ENCODE data around the gene ANGPTL2. TPM values are rescaled to one million over a fixed set of nuclear protein-coding genes. Genes with fewer than 3 reads are reported as not detected.

Gene ANGPTL2
- total RNA-seq, 1 experiment from 2014 or later, result 1.5 TPM

DNA sequence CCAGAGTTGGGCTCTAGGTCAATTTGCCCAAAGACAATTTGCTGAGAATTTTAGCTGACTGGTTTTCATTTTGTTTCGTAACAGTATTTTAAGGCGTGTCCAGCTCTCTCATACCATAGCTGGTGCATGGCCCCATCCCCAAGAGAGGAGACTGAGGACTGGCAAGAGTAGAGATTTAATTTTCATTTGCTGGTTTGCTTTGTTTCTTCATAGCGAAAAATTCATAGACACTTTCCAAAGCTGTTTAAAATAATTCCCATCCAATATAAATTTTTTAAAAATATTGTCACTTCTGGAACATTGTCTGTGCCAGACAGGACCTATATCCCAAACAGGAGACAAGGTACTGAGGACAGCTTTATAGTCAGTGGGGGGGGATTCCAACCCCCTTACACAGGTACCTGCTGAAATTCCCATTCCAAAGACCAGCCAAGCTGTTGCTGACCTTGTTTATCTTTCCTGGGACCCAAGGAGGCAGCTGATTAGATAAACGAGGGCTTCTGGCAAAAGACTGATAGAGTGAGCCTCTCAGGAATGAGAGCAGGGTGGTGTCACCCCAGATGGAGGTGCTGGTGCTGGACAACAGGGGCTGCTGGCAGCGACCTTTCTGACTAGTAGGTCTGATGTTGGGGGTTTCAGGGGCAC is 6.8 kb upstream of the ANGPTL2 start:
- in situ Hi-C loops (cut with HindIII; ENCODE audit: low pct_unique_long_range_greater_than_20kb, low sequenced_read_pairs), result no loop called here
- no peak for DNase-seq (ENCODE audit: low read depth, low spot score)

DNA sequence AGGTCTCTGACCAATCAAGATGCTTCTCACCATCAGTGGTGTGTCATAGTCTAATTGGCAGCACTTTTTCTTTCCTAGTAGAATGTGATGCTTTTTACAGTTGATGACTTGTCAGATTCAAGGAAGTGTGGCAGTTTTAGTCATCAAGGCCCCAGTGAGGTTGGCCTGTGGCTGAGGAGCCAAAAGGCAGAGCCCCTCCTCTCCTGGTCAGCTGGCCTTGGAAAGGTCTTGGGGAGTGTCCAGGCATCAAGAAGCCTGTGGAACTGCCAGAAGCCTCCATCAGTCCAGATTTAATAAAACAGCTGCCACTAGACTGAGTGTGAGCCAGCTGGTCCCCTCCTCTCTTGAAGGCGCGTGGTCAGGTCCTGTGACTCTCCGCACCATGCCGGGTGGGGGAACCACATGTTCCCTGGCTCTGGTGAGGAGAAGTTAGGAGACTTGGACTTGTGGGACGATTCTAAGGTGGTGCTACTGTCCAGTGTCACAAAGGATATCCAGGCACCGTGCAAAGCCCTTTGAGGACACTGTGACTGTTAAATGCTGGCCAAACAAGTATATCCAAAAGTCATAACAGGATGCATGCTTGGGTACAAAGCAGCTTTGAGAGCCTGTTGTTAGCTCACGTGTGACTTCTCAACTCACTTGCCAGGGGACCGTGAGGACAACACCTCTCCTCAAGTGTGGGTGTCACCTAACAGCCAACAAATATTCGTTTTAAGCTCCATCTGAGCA is 6.1 kb upstream of the ANGPTL2 start:
- in situ Hi-C loops (cut with HindIII; ENCODE audit: low pct_unique_long_range_greater_than_20kb, low sequenced_read_pairs), result no loop called here

DNA sequence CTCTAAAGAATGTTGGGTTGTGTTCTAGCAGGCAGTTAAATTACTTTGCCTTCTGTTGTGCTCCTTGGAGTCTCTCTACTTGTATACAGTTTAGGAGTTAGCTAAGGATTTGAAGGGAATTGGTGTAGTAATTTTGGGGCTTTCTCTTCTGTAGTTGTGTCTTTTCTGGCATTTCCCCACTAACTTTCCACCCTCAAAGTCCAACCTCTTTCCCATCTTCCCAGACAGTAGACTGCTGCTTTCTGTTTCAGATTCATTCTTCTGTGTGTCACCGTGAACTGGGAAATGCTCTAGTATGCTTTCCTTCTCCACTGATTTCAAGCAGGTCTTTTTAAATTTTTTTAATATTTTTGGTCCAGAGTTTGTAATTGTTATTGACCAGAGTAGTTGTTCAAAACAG is 4.5 kb upstream of the ANGPTL2 start:
- no peak for DNase-seq (ENCODE audit: low read depth, low spot score)
- in situ Hi-C loops (cut with HindIII; ENCODE audit: low pct_unique_long_range_greater_than_20kb, low sequenced_read_pairs), result no loop called here

More for the DNA sequence above, 6.1 kb upstream of the ANGPTL2 start:
- no peak for DNase-seq (ENCODE audit: low read depth, low spot score)

DNA sequence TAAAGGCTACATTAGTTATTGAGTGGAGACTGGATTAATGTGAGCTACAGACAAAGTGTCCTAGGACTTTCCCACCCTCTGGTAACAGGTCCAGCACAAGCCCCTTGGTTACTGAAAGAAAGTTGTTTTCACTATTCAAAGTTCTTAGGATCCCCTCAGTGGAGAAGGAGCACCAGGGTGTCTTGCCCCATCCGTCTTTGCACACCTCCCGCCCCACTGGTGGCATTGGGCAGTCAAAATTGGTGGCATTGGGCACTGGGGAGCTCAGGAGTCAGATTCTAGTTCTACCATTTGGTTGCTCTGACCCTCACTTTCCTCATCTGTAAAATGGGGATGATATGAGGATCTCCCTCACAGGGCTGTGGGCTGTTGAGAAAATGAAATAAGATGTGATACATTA is 2.4 kb upstream of the ANGPTL2 start:
- in situ Hi-C loops (cut with HindIII; ENCODE audit: low pct_unique_long_range_greater_than_20kb, low sequenced_read_pairs), result no loop called here
- no peak for DNase-seq (ENCODE audit: low read depth, low spot score)

DNA sequence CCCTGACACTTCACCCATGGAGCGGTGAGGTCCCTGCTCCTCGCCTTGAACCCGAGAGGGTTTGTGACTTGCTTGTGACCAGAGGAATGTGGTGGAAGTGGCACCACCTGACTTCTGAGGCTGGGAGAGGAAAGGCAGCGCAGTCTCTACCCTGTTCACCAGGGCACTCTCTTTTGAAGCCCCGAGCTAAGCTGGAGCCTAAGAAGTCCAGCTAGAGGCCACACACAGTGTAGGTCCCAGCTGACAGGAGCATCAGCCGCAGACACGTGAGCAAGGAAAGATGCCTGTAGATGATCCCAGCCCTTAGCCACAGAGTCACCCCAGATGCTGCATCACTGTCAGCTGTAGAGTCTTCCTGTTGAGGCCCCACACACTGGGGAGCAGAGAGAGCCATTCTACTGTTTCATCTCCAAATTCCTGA is 1.7 kb upstream of the ANGPTL2 start:
- no peak for DNase-seq (ENCODE audit: low read depth, low spot score)
- in situ Hi-C loops (cut with HindIII; ENCODE audit: low pct_unique_long_range_greater_than_20kb, low sequenced_read_pairs), result no loop called here

DNA sequence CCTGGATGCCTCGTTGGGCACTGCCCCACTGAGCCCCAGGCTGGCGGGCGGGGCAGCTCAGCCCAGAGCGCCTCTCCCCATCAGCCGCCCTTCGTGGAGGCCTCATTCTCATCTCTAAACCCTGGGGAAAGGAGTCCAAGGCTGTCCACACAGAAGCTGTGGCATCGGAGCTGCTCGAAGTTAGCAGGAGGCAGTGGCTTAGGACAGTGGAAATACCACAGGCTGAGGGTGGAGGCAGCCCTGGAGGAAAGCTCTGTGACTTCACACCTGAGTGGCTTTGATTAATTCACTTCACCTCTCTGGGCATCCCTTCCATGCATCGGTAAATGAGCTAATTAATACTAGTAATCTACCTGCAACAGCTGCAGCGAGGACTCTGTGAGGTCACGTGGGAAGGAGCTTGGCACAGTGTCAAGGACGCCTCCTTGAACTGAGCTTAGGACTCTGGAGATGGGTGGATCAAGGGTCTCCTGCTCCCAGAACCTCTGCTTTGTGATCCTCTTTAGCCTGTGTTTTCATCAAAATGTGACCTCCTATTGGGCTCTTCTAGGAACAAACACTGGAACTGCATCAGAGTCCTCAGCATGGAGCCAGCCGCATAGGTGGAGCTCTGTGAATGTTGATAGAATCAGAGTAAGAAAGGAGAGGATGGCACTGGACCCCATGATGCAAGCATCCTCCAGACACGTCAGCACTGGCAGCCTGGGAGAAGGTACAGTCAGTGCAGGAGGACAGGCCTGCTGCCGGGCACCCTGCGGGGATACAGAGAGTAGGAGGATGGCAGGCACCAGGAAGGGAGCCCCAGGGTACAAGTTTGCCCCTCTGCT is 842 bp upstream of the ANGPTL2 start:
- DNase-seq (ENCODE audit: low read depth, low spot score), result no peak
- in situ Hi-C loops (cut with HindIII; ENCODE audit: low pct_unique_long_range_greater_than_20kb, low sequenced_read_pairs), result no loop called here

DNA sequence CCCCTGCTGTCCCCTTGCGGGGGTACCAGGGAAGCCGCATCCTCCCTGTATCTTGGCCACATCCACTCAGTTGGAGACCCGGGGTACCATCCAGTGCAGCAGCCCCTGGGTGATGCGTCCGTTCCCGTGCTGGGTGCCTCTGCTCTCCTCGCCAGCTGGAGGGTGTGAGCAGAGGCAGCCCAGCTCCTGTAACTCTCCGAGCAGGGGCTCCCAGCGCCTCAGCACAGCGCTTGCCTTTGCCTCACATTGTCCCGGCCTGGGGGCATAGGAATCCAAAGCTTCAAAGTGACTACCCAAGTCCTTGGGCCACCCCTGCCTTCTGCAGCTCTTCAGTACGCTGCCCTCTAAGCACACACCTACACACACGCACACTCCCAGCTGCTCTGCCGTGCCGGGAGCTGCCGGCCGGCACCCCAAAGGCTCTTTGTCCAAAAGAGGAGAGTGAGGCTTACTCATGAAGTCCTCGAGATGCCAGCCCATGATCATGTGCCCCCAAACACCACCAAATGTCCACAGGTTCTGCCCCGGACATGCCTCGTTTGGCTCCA is 733 bp downstream of the ANGPTL2 start:
- in situ Hi-C loops (cut with HindIII; ENCODE audit: low pct_unique_long_range_greater_than_20kb, low sequenced_read_pairs), result no loop called here
- DNase-seq (ENCODE audit: low read depth, low spot score), result no peak

DNA sequence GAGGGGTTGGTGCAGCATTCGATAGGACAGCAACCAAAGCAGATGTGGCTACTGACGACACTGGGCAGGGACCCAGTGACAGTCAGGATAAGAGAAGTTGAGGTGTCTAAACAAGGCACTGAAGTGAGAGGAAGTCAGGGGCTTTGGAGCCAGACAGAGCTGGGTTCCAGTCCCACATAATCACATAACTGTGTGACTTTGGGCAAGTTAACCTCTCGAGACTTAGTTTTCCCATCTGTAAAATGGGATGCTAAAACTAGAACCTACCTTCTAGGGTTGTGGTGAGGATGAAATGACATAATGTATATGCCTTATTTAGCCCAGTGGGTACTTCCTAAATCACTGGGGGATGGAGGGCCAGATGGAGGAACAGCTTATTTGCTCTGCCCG is 3.1 kb downstream of the ANGPTL2 start:
- DNase-seq (ENCODE audit: low read depth, low spot score), result no peak
- in situ Hi-C loops (cut with HindIII; ENCODE audit: low pct_unique_long_range_greater_than_20kb, low sequenced_read_pairs), result no loop called here

DNA sequence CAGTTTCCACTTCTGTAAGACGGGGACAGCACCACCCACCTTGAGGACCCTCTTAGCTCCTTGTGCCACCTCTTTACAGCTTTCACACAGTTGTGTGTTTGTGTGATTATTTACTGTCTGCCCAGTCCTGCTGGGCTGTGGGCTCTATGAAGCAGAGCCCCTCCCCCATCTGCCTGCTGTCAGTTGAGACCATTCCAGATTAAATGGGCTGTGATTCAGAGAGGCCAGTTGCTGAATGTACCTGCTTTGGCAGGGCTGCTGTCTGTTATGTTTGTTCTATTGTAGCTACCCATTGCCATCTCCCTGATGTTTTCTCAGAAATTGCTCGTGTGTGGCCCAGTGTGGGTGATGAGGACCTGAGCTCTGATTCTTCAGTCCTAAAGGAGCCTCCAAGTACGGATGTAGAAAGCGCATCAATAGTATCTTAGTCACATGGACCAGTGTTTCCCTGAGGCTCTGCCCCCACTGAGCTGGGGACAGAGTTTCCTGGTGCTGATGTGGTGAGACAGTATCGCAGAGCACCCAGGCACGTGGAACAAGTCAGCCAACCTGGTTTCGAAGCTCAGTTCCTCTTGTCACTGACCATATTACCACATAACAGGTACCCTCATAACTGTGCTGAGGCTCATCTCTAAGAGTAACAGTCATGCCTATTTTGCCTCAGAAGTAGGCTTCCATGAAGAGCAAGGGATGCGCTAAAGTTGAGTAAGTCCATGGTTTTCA is 3.7 kb downstream of the ANGPTL2 start:
- in situ Hi-C loops (cut with HindIII; ENCODE audit: low pct_unique_long_range_greater_than_20kb, low sequenced_read_pairs), result no loop called here
- DNase-seq (ENCODE audit: low read depth, low spot score), result no peak

DNA sequence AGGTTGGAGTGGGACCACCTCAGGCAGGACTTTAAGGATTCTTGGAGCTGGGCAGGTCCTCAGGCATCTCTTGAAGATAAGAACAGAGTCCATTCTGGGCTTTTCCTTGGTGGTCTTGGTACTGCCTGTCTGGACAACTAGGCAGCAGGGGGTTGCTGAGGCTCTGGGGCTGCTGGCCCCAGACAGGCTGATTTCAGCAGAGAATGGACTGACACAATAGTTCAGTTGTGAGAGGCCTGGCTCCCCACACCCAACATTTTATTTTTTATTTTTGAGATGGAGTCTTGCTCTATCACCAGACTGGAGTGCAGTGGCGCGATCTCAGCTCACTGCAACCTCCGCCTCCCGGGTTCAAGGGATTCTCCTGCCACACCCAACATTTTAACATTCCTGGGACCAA is 4.6 kb downstream of the ANGPTL2 start:
- in situ Hi-C loops (cut with HindIII; ENCODE audit: low pct_unique_long_range_greater_than_20kb, low sequenced_read_pairs), result no loop called here

DNA sequence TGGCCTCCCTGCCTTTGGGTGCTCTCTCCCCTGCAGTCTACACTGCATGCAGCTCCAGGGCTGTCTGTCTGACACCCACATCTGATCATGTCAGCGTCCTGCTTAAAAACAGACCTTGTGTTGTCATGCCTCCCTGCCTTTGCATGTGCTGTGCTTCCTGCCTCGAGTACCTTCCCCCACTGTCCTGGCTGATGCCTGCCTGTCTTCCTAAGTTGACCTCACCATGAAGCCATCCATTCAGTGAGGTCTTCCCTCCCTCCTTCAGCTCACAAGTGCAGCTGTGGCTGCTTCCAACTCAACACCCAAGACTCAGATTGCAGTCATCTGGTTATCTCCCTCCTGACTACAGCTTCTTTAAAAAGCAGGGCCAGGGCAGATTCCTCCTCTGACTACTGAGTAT is 5.5 kb downstream of the ANGPTL2 start:
- DNase-seq (ENCODE audit: low read depth, low spot score), result no peak
- in situ Hi-C loops (cut with HindIII; ENCODE audit: low pct_unique_long_range_greater_than_20kb, low sequenced_read_pairs), result no loop called here

More for the DNA sequence above, 4.6 kb downstream of the ANGPTL2 start:
- no peak for DNase-seq (ENCODE audit: low read depth, low spot score)

DNA sequence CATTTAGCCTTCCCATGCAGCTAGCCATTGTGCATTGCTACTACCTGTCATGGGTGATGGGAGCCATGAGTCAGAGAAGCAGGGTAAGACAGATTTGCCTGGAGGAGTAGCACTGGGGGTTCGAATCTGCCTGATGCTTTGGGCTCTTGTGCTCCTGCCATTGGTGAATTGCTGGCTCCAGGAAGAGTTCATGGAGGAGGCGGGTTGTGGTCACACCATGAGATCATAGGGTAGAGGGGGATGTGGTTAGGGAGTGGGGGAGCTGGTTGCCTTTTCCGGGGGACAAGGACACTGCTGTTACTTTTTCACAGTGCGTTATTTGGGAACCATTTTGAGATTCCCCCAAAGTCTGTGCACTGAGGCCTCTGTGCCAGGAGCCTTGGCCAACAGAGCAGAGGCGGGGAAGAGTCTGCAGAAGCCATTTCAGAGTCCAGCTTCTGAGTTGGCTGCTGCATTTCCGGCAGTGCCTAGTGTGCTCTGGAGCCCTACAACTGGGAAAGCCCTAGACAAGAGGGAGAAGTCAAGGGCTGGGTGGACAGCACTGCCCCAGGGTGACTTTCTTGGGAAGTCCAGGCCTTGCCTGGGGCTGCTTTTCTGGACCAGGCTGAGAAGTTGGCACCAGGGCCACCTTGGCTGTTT is 6.2 kb downstream of the ANGPTL2 start:
- DNase-seq (ENCODE audit: low read depth, low spot score), result no peak

DNA sequence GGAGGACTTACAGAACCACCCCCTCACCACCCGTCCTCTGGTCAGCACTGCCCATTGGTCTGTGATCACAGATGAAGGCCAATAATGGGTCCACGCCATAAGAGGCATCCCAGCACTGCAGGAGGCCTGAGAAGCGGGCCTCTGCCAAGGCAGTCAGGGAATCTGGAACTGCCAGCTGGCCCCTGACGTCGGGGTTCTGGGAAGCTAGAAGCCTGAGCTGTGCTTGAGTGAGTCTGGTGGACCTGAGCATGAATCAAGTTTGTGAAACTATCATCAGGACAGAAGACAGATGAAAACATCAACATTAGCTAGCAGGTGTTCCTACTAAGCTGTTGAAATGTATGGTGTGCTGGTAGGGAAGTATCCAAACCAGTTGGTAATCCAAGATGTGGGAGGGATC is 7.8 kb downstream of the ANGPTL2 start:
- DNase-seq (ENCODE audit: low read depth, low spot score), result no peak
- in situ Hi-C loops (cut with HindIII; ENCODE audit: low pct_unique_long_range_greater_than_20kb, low sequenced_read_pairs), result no loop called here

More for the DNA sequence above, 6.2 kb downstream of the ANGPTL2 start:
- in situ Hi-C loops (cut with HindIII; ENCODE audit: low pct_unique_long_range_greater_than_20kb, low sequenced_read_pairs), result no loop called here

DNA sequence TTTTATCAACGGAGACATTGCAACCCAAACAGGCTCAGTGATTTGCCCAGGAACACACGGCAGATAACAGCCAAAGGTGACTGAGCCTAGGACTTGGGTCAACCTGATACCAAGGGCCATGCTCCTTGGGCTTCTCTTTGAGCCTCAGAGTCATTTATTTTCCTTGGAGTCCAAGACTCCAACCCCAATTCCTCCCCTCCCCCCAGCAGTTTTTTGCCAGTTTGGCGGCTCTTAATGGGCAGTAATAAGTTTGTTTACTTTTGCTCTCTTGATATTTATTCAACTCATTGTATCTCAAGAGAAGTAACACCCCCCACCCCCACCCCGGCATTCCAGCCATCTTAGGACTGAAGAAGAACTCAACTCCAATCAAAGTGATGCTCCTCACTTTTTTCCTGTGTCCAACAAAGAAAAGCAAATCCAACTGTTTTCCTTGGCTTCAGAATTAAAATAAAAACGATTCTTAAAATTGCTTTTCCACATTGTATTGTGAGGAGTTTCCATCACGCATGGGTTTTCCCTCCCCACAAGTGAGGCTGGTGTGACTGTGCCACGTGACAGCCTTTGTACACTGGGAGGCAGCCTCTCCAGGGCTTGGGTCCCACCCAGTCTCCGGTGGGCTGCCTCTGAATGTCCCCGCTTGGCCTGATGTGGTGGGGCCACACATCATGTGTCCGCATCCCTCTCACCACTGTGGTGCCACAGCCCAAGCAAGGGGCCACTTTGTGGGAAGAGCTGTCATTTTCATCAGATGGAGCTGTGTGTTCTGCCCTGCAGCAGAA is 9.1 kb downstream of the ANGPTL2 start:
- no peak for DNase-seq (ENCODE audit: low read depth, low spot score)
- in situ Hi-C loops (cut with HindIII; ENCODE audit: low pct_unique_long_range_greater_than_20kb, low sequenced_read_pairs), result no loop called here

DNA sequence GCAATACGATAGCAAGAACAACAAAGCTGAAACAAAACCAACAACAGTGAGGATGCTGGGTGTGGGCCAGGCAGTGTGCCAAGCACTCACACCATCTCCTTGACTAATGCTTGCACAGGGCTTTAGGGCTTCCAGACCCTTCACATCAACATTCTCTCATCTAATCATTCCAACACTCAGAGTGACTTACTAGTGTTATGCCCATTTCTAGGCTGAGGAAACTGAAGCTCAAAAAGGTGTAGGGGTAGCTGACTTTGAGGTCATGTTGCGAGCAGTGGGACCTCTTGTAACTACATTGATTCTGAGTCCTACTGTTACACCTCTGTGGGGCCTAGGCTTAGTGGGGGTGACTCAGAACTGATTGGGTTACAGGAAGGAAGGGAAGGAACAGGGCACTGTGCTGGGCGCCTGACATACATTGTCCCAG is 9.7 kb downstream of the ANGPTL2 start:
- DNase-seq (ENCODE audit: low read depth, low spot score), result no peak
- in situ Hi-C loops (cut with HindIII; ENCODE audit: low pct_unique_long_range_greater_than_20kb, low sequenced_read_pairs), result no loop called here

DNA sequence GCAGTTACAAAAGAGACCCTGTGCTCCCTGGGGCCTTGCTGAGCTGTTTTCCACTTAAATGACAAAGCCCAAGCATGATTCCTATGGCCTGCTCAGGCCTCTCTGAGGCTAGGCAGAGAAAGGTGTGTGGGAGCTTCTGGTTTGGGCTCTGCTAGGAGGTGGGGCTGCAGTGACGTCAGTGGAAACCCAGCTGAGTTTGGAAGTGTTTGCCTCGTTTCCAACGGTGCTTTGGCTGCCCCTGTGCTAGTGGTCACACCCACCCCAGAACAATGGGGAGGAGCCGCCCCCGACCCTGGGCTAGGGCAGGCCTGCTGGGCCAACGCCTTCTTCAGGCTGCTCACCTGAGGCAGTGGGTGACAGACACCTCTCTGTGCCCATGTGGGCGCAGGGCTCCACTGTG is 10.4 kb downstream of the ANGPTL2 start:
- in situ Hi-C loops (cut with HindIII; ENCODE audit: low pct_unique_long_range_greater_than_20kb, low sequenced_read_pairs), result no loop called here

More for the DNA sequence above, 10.4 kb downstream of the ANGPTL2 start:
- DNase-seq (ENCODE audit: low read depth, low spot score), result no peak
